ENCODE measurements around the gene C18orf54.

DNA sequence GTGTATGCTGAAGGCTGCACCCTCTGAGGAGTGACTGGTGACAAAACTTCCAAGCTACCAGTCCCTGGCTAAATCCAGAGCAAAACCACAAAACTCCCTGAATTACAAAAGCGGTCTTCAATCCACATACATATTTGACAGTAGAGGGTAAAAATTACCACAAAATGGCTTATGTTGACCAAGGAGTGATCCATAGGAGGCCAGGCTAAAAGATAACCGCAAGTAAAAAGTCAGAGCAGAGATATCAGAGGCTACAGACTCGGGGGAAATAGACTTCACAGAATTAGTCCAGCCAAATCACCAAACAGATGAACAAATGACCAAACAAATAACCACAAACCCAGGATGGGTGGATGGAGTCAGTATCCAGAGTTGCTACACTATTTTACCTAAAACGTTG, 19.5 kb upstream of the C18orf54 start:
- TF ChIP-seq, protein P1, sequence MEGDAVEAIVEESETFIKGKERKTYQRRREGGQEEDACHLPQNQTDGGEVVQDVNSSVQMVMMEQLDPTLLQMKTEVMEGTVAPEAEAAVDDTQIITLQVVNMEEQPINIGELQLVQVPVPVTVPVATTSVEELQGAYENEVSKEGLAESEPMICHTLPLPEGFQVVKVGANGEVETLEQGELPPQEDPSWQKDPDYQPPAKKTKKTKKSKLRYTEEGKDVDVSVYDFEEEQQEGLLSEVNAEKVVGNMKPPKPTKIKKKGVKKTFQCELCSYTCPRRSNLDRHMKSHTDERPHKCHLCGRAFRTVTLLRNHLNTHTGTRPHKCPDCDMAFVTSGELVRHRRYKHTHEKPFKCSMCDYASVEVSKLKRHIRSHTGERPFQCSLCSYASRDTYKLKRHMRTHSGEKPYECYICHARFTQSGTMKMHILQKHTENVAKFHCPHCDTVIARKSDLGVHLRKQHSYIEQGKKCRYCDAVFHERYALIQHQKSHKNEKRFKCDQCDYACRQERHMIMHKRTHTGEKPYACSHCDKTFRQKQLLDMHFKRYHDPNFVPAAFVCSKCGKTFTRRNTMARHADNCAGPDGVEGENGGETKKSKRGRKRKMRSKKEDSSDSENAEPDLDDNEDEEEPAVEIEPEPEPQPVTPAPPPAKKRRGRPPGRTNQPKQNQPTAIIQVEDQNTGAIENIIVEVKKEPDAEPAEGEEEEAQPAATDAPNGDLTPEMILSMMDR (IDR thresholded peaks at IDR 0.05): no peak
- TF ChIP-seq POLR2A (IDR thresholded peaks at IDR 0.05) (no peak), EP300 (IDR thresholded peaks at IDR 0.05; ENCODE audit: low read depth) (no peak), POLR2AphosphoS5 (IDR thresholded peaks at IDR 0.05) (no peak)
